ENCODE results near the gene ARHGAP18. TPM values are rescaled to one million over a fixed set of nuclear protein-coding genes. Genes with fewer than 3 reads are reported as not detected.

The ARHGAP18 gene
- total RNA-seq (10 to 100 TPM; 16.3 to 24.4 TPM), polyA plus RNA-seq (10 to 100 TPM in 1 of 2 donors, 1 to 10 TPM in 1; 8.0 to 15.0 TPM)
- long read RNA-seq, donor 1, full-length matches to known transcripts: 5 of 76 reads
- long read RNA-seq, donor 1, partial matches to known transcripts: 61 of 76 reads
- long read RNA-seq, donor 1, other reads (novel, unspliced or antisense): 10 of 76 reads
- long read RNA-seq, donor 2, full-length matches to known transcripts: 3 of 14 reads
- long read RNA-seq, donor 2, partial matches to known transcripts: 6 of 14 reads
- long read RNA-seq, donor 2, other reads (novel, unspliced or antisense): 5 of 14 reads

- Histone ChIP-seq H3K4me1 (ENCODE audit: control insufficient read depth in 1 of 2, insufficient read depth in 2 of 2, low read length in 2 of 2) (no peaks in the 10 kb centered on the region), H3K27ac (ENCODE audit: low read depth in 1 of 2, low read length in 2 of 2) (peak within 1 kb of the TSS in 1 of 2 donors; percentile 46), H3K27me3 (ENCODE audit: control insufficient read depth in 1 of 2, insufficient read depth in 2 of 2, low read length in 1 of 2) (no peaks in the 10 kb centered on the region), H3K9me3 (ENCODE audit: control insufficient read depth, low read length) (no peaks in the 10 kb centered on the region), H3K4me3 (ENCODE audit: low read length in 2 of 2) (peak within 1 kb of the TSS; percentile 46 to 76), H3K36me3 (ENCODE audit: control insufficient read depth in 1 of 2, insufficient read depth in 2 of 2, low read length in 1 of 2) (no peaks in the 10 kb centered on the region)
- ATAC-seq (ENCODE audit: low FRiP score) (peak; percentile 95), DNase-seq (peak; percentile 95)
- 0 to 1% methylated on average over 23 of the region's 23 CpGs for WGBS, 2 donors
- intact Hi-C loops (cut with DNase I): loop anchor here in 1 of 2 donors (2.0 kb wide), 1 partner anchor 27 kb away; no protein-coding TSS in a partner anchor
These were observed at the start of gene ARHGAP18 for GRCh38 chr6:129709769-129710449. ARHGAP18 (minus strand) TSS chr6:129710177; CDS start chr6:129710136, 41 bp downstream.

GRCh38 chr6:129755787-129756186, 45.8 kb upstream of the ARHGAP18 start:
- intact Hi-C loops (cut with DNase I): no loop called here
- Histone ChIP-seq H3K27ac (ENCODE audit: low read depth in 1 of 2, low read length in 2 of 2) (no peak overlapping the region), H3K4me1 (ENCODE audit: control insufficient read depth in 1 of 2, insufficient read depth in 2 of 2, low read length in 2 of 2) (no peaks in the 10 kb centered on the region), H3K9me3 (ENCODE audit: control insufficient read depth, low read length) (no peaks in the 10 kb centered on the region), H3K36me3 (ENCODE audit: control insufficient read depth in 1 of 2, insufficient read depth in 2 of 2, low read length in 1 of 2) (no peaks in the 10 kb centered on the region), H3K27me3 (ENCODE audit: control insufficient read depth in 1 of 2, insufficient read depth in 2 of 2, low read length in 1 of 2) (no peaks in the 10 kb centered on the region), H3K4me3 (ENCODE audit: low read length in 2 of 2) (no peak overlapping the region)
- ATAC-seq (ENCODE audit: low FRiP score): no peak
- WGBS, 2 donors: 84 to 87% methylated on average over 1 of the region's 1 CpG
- DNase-seq: no peak

- no peak overlapping the region for H3K4me3 ChIP-seq (ENCODE audit: low read length in 2 of 2)
- ATAC-seq (ENCODE audit: low FRiP score): no peak
- 69 to 78% methylated on average over 2 of the region's 2 CpGs for WGBS, 2 donors
These were observed 44.8 kb upstream of the ARHGAP18 start for GRCh38 chr6:129754750-129755149.

GRCh38 chr6:129753422-129753821, 43.4 kb upstream of the ARHGAP18 start:
- ATAC-seq (ENCODE audit: low FRiP score) (no peak), DNase-seq (no peak)
- Histone ChIP-seq H3K36me3 (ENCODE audit: control insufficient read depth in 1 of 2, insufficient read depth in 2 of 2, low read length in 1 of 2) (no peaks in the 10 kb centered on the region), H3K27ac (ENCODE audit: low read depth in 1 of 2, low read length in 2 of 2) (no peak overlapping the region), H3K27me3 (ENCODE audit: control insufficient read depth in 1 of 2, insufficient read depth in 2 of 2, low read length in 1 of 2) (no peaks in the 10 kb centered on the region), H3K4me3 (ENCODE audit: low read length in 2 of 2) (no peak overlapping the region), H3K9me3 (ENCODE audit: control insufficient read depth, low read length) (no peaks in the 10 kb centered on the region), H3K4me1 (ENCODE audit: control insufficient read depth in 1 of 2, insufficient read depth in 2 of 2, low read length in 2 of 2) (peaks cover 2% of the 10 kb centered on the region in 2 donors)
- 98% methylated on average over 2 of the region's 2 CpGs for WGBS, 2 donors
- intact Hi-C loops (cut with DNase I): no loop called here

More at GRCh38 chr6:129754750-129755149, 44.8 kb upstream of the ARHGAP18 start:
- Histone ChIP-seq H3K4me1 (ENCODE audit: control insufficient read depth in 1 of 2, insufficient read depth in 2 of 2, low read length in 2 of 2) (peaks cover 2% of the 10 kb centered on the region in 2 donors), H3K27me3 (ENCODE audit: control insufficient read depth in 1 of 2, insufficient read depth in 2 of 2, low read length in 1 of 2) (no peaks in the 10 kb centered on the region), H3K9me3 (ENCODE audit: control insufficient read depth, low read length) (no peaks in the 10 kb centered on the region), H3K36me3 (ENCODE audit: control insufficient read depth in 1 of 2, insufficient read depth in 2 of 2, low read length in 1 of 2) (no peaks in the 10 kb centered on the region), H3K27ac (ENCODE audit: low read depth in 1 of 2, low read length in 2 of 2) (no peak overlapping the region)
- no peak for DNase-seq
- intact Hi-C loops (cut with DNase I): no loop called here

DNA sequence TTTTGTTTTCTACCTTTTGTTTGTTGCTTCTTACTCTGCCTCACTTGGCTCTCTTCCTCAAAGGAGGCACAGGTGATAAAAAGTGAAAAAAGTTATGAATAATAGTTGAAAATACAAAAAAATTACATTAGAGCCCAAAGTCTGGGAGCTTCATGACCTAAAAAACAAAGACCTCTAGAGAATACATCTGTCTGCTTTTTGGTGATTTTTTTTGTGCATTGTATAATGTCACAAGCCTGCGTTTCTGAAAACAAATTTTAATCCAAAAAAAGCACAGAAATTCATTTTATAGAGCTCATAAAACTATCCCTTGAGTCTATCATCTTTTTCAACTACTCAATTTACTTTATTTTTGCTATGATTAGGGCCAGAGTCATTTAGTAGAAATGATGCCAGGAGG, 41.4 kb upstream of the ARHGAP18 start:
- H3K4me3 ChIP-seq (ENCODE audit: low read length in 2 of 2): no peak overlapping the region
- no peaks in the 10 kb centered on the region for H3K36me3 ChIP-seq (ENCODE audit: control insufficient read depth in 1 of 2, insufficient read depth in 2 of 2, low read length in 1 of 2)
- no peaks in the 10 kb centered on the region for H3K9me3 ChIP-seq (ENCODE audit: control insufficient read depth, low read length)
- WGBS, 2 donors: 3 to 8% methylated on average over 1 of the region's 1 CpG
- intact Hi-C loops (cut with DNase I): no loop called here
- H3K4me1 ChIP-seq (ENCODE audit: control insufficient read depth in 1 of 2, insufficient read depth in 2 of 2, low read length in 2 of 2): peaks cover 2% of the 10 kb centered on the region in 2 donors
- DNase-seq (no peak), ATAC-seq (ENCODE audit: low FRiP score) (no peak)
- H3K27me3 ChIP-seq (ENCODE audit: control insufficient read depth in 1 of 2, insufficient read depth in 2 of 2, low read length in 1 of 2): no peaks in the 10 kb centered on the region
- H3K27ac ChIP-seq (ENCODE audit: low read depth in 1 of 2, low read length in 2 of 2): no peak overlapping the region

DNA sequence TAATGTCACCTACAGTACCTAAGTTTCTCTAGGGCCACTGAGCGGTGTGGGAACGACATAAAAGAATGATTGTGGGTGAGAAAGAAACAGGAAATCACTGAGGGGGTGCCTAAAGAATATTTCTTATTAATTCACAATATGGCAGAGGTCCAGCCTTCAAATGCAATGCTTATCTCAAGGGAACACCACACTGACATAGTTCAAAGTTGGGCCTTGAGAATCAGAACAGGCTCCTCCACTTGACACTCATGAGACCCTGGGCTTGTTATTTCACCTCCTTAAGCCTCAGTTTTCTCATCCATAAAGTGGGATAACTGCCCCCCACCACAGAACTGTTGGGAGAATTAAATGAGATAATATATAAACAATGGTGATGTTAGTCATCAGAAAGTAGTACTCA, 40.4 kb upstream of the ARHGAP18 start:
- H3K27ac ChIP-seq (ENCODE audit: low read depth in 1 of 2, low read length in 2 of 2): no peak overlapping the region
- H3K4me1 ChIP-seq (ENCODE audit: control insufficient read depth in 1 of 2, insufficient read depth in 2 of 2, low read length in 2 of 2): peaks cover 2% of the 10 kb centered on the region in 2 donors
- no peaks in the 10 kb centered on the region for H3K9me3 ChIP-seq (ENCODE audit: control insufficient read depth, low read length)
- ATAC-seq (ENCODE audit: low FRiP score) (no peak), DNase-seq (no peak)
- no peak overlapping the region for H3K4me3 ChIP-seq (ENCODE audit: low read length in 2 of 2)
- 77 to 82% methylated on average over 2 of the region's 2 CpGs for WGBS, 2 donors
- H3K36me3 ChIP-seq (ENCODE audit: control insufficient read depth in 1 of 2, insufficient read depth in 2 of 2, low read length in 1 of 2): no peaks in the 10 kb centered on the region
- no peaks in the 10 kb centered on the region for H3K27me3 ChIP-seq (ENCODE audit: control insufficient read depth in 1 of 2, insufficient read depth in 2 of 2, low read length in 1 of 2)
- intact Hi-C loops (cut with DNase I): no loop called here

DNA sequence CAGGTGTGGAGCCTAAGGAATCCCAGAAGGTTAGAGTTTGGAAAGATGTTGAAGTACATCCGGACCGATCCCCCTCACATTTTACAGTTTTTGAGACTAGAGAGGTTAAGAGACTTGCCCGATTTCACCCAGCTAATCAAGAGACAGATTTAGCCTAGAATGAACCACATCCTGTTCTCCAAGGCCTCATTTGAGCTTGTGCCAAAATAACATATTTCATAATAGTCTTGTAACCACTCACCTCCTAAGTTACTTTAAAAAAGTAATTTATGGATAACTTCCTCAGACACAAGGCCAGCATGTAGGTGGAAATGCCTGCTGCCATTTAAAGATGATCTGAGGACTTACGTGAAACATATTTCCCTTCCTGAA, 39.8 kb upstream of the ARHGAP18 start:
- H3K4me3 ChIP-seq (ENCODE audit: low read length in 2 of 2): no peak overlapping the region
- no peaks in the 10 kb centered on the region for H3K36me3 ChIP-seq (ENCODE audit: control insufficient read depth in 1 of 2, insufficient read depth in 2 of 2, low read length in 1 of 2)
- H3K27me3 ChIP-seq (ENCODE audit: control insufficient read depth in 1 of 2, insufficient read depth in 2 of 2, low read length in 1 of 2): no peaks in the 10 kb centered on the region
- H3K9me3 ChIP-seq (ENCODE audit: control insufficient read depth, low read length): no peaks in the 10 kb centered on the region
- WGBS, 2 donors: 58% methylated on average over 4 of the region's 4 CpGs
- H3K4me1 ChIP-seq (ENCODE audit: control insufficient read depth in 1 of 2, insufficient read depth in 2 of 2, low read length in 2 of 2): peaks cover 2% of the 10 kb centered on the region in 2 donors
- intact Hi-C loops (cut with DNase I): no loop called here
- no peak for DNase-seq
- no peak overlapping the region for H3K27ac ChIP-seq (ENCODE audit: low read depth in 1 of 2, low read length in 2 of 2)
- ATAC-seq (ENCODE audit: low FRiP score): no peak

DNA sequence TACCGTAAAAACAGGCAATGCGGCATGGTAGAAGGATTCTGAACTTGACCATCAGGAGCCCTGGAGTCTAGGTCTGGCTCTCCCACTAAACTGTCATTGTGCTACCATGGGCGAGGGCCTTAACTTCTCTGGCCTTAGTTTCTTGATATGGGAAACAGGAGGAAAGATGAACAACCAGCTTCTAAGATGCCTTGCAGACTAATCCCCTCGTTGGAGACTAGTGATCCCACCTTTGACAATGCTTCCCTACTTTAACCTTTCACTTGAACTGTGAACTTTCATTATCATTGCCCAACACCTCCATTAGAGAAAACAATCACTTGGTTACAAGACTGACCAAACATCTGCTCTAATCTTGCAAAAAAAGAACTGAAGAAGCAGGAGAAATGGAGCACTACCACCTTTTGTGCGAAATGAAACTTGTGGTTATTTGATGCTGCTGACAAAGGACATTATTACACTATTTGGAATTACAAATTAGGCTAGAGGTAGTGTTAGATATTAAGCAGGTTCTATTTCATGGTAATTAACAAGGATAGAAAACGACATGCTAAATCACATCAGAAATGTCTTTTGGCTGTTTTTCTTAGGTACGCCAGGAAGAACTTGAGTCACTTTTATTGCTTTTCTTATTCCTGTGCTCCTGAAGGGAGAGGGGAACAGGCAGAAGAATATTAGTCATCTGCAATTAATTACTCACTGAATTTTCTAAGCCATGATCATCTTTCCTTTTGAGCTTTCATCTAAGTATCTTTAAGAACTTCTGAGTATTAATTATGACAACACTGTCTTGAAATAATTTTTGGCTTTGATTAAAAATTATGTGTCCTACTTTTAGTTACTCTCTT, 39.1 kb upstream of the ARHGAP18 start:
- no peaks in the 10 kb centered on the region for H3K9me3 ChIP-seq (ENCODE audit: control insufficient read depth, low read length)
- DNase-seq (no peak), ATAC-seq (ENCODE audit: low FRiP score) (no peak)
- intact Hi-C loops (cut with DNase I): no loop called here
- H3K4me1 ChIP-seq (ENCODE audit: control insufficient read depth in 1 of 2, insufficient read depth in 2 of 2, low read length in 2 of 2): peaks cover 2% of the 10 kb centered on the region in 2 donors
- 84 to 85% methylated on average over 7 of the region's 7 CpGs for WGBS, 2 donors
- H3K27me3 ChIP-seq (ENCODE audit: control insufficient read depth in 1 of 2, insufficient read depth in 2 of 2, low read length in 1 of 2): no peaks in the 10 kb centered on the region
- H3K36me3 ChIP-seq (ENCODE audit: control insufficient read depth in 1 of 2, insufficient read depth in 2 of 2, low read length in 1 of 2): no peaks in the 10 kb centered on the region
- H3K27ac ChIP-seq (ENCODE audit: low read depth in 1 of 2, low read length in 2 of 2): no peak overlapping the region
- no peak overlapping the region for H3K4me3 ChIP-seq (ENCODE audit: low read length in 2 of 2)

Data from aorta (tissue), 5 donors.